ENCODE data around the gene GNMT. TPM values are rescaled to one million over a fixed set of nuclear protein-coding genes. Genes with fewer than 3 reads are reported as not detected.

GNMT gene
- total RNA-seq, 1 experiment from 2014 or later: not detected

- no peak for DNase-seq (ENCODE audit: low read depth)
Observed at GRCh38 chr6:43012364-43012763, 51.8 kb downstream of the GNMT start.

GRCh38 chr6:43013097-43013842 is 52.7 kb downstream of the GNMT start:
- no peak for DNase-seq (ENCODE audit: low read depth)

Other genes starting within 250 kb of the GNMT start
- gene PRPH2, start 238.2 kb upstream of the GNMT start, total RNA-seq (2014; rRNA removed; shearing (Covaris generic)): not detected in 2 replicates
- gene TBCC, start 214.7 kb upstream of the GNMT start, total RNA-seq (2014; rRNA removed; shearing (Covaris generic)): 44.9 and 51.8 TPM in 2 replicates
- gene BICRAL, start 178.7 kb upstream of the GNMT start, total RNA-seq (2014; rRNA removed; shearing (Covaris generic)): 3.4 and 4.9 TPM in 2 replicates
- 139 and 142 TPM in 2 replicates for gene RPL7L1, start 81.1 kb upstream of the GNMT start, total RNA-seq (2014; rRNA removed; shearing (Covaris generic))
- not detected in 2 replicates for gene PTCRA, start 44.7 kb upstream of the GNMT start, total RNA-seq (2014; rRNA removed; shearing (Covaris generic))
- 39.9 and 45.3 TPM in 2 replicates for gene CNPY3, start 31.3 kb upstream of the GNMT start, total RNA-seq (2014; rRNA removed; shearing (Covaris generic))
- 21.2 and 25.4 TPM in 2 replicates for gene PEX6, start 18.4 kb downstream of the GNMT start, total RNA-seq (2014; rRNA removed; shearing (Covaris generic))
- gene PPP2R5D, start 23.8 kb downstream of the GNMT start, total RNA-seq (2014; rRNA removed; shearing (Covaris generic)): 37.2 and 43.5 TPM in 2 replicates
- 98.7 and 127 TPM in 2 replicates for gene MEA1, start 53.2 kb downstream of the GNMT start, total RNA-seq (2014; rRNA removed; shearing (Covaris generic))
- gene KLHDC3, start 53.5 kb downstream of the GNMT start, total RNA-seq (2014; rRNA removed; shearing (Covaris generic)): 119 and 133 TPM in 2 replicates
- 134 and 137 TPM in 2 replicates for gene RRP36, start 60.9 kb downstream of the GNMT start, total RNA-seq (2014; rRNA removed; shearing (Covaris generic))
- 19.4 and 19.6 TPM in 2 replicates for gene CUL7, start 93.1 kb downstream of the GNMT start, total RNA-seq (2014; rRNA removed; shearing (Covaris generic))
- 32.5 and 54.0 TPM in 2 replicates for gene MRPL2, start 98.7 kb downstream of the GNMT start, total RNA-seq (2014; rRNA removed; shearing (Covaris generic))
- 9.4 and 10.7 TPM in 2 replicates for gene KLC4, start 98.9 kb downstream of the GNMT start, total RNA-seq (2014; rRNA removed; shearing (Covaris generic))
- 35.8 and 38.2 TPM in 2 replicates for gene PTK7, start 115.6 kb downstream of the GNMT start, total RNA-seq (2014; rRNA removed; shearing (Covaris generic))
- 32.8 and 35.5 TPM in 2 replicates for gene SRF, start 210.5 kb downstream of the GNMT start, total RNA-seq (2014; rRNA removed; shearing (Covaris generic))
- gene CUL9, start 221.4 kb downstream of the GNMT start, total RNA-seq (2014; rRNA removed; shearing (Covaris generic)): 15.2 and 22.1 TPM in 2 replicates

Data from HT1080 (cell line).